Heart left ventricle (tissue), 13 donors: Measurements from ENCODE around the gene SORBS1.

Source experiments
- POLR2A ChIP-seq, 2 donors: fragments of 450-650 bp; IDR thresholded peaks; one replicate each; pipeline ENCODE4 v1.6.1; 2017; ENCODE audit warnings: antibody characterized with exemption in 2 of 2, mild to moderate bottlenecking in 2 of 2, moderate library complexity in 2 of 2
- TF ChIP-seq, protein P1 (sequence below), 12 donors: fragments of 200-600 bp; sonication (generic) in 4 of 12; IDR thresholded peaks; one replicate each; pipeline versions ENCODE4 v1.5.0 to v1.8.0; 2018 to 2022; ENCODE audit warnings: antibody characterized with exemption in 12 of 12, mild to moderate bottlenecking in 5 of 12
- donor health status: ischemic (EF 13 %, LVEDD 7.1; RV severe dilation, severe dysfunction).
- donor health status: DM: no; HTN: yes; CAD: no.
- donor health status: DM: no; HTN: no; CAD: no.
- donor health status: ischemic (EF 25% LVEDD 6.9; RV normal size, moderate dysfunction).
- donor health status: ischemic (EF 25% LVEDD 5.7; RV mildly dilated, moderate dysfunction).
- donor health status: ischemic (EF 35%, LVEDD 5.7; RV mildly dilated, moderate dysfunction).
- donor health status: nonischemic (EF 11% LVEDD 7.7; RV severe dilation, severe dysfunction).
- donor health status: DM: yes; HTN: yes; CAD: no.
- donor health status: PGD.
- donor health status: ischemic (EF 29% LVEDD 5.4; RV normal size, mild dysfunction).
- donor health status: nonischemic (EF 23%, LVEDD 6.1; RV moderate dilation, normal function).

DNA sequence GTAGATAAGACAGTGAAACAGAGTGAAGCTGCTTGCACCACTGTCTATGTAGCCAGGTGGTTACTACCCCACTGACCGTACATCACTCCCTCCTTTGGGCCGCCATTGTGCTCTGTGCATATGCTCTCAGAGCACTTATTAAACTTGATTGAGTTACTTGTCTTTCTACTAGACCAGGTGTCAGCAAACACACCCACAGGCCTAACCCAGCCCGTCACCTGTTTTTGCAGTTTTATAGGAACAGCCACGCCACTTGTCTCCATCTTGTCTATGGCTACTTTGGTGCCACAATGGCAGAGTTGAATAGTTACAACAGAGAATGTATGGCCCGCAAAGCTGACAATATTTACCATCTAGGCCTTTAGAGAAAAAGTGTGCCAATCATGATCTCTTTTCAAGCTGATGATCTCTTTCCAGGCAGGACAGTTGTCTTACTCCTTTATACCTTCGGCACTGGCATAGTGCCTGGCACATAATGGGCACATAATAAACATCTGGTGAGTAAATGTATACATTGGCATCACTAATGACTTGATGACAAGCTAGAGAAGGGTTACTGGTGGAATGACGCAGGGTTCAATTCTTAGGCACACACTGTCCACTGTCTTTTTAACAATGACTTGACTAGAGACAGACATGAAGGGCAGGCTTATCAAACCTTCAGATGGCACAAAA is 36.7 kb downstream of the SORBS1 start:
- TF ChIP-seq, protein P1, sequence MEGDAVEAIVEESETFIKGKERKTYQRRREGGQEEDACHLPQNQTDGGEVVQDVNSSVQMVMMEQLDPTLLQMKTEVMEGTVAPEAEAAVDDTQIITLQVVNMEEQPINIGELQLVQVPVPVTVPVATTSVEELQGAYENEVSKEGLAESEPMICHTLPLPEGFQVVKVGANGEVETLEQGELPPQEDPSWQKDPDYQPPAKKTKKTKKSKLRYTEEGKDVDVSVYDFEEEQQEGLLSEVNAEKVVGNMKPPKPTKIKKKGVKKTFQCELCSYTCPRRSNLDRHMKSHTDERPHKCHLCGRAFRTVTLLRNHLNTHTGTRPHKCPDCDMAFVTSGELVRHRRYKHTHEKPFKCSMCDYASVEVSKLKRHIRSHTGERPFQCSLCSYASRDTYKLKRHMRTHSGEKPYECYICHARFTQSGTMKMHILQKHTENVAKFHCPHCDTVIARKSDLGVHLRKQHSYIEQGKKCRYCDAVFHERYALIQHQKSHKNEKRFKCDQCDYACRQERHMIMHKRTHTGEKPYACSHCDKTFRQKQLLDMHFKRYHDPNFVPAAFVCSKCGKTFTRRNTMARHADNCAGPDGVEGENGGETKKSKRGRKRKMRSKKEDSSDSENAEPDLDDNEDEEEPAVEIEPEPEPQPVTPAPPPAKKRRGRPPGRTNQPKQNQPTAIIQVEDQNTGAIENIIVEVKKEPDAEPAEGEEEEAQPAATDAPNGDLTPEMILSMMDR (IDR thresholded peaks at IDR 0.05) = no peak
- TF ChIP-seq POLR2A (IDR thresholded peaks at IDR 0.05) = no peak
